Measurements from ENCODE around the gene ARL5A. TPM values are rescaled to one million over a fixed set of nuclear protein-coding genes. Genes with fewer than 3 reads are reported as not detected.

Gene ARL5A
- total and polyA plus RNA-seq, 9 donors: 11.6 to 41.4 (median 33.3) TPM

DNA sequence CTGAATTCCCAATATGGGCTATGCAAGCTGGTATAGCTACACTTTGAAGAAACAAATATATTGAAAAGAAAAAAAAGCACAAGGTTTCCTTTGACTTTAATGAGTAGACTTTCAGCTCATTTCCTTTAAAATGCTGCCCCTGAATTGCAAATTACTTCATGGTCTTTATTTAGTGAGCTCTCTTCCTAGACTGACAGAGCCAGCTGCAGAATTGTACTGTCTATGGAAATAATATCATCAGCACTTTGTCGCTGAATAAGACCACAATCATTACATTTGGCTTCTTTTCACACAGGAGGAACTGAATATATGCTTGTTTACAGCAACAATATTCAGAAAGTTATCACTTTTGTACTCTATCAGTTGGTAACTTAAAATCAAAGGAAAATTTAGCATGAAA, 41.7 kb downstream of the ARL5A start:
- WGBS, 3 donors: 73 to 83% (median 79%) methylated on average over 1 of the region's 1 CpG
- H3K27ac ChIP-seq: no peak overlapping the region
- TF ChIP-seq, protein P1, sequence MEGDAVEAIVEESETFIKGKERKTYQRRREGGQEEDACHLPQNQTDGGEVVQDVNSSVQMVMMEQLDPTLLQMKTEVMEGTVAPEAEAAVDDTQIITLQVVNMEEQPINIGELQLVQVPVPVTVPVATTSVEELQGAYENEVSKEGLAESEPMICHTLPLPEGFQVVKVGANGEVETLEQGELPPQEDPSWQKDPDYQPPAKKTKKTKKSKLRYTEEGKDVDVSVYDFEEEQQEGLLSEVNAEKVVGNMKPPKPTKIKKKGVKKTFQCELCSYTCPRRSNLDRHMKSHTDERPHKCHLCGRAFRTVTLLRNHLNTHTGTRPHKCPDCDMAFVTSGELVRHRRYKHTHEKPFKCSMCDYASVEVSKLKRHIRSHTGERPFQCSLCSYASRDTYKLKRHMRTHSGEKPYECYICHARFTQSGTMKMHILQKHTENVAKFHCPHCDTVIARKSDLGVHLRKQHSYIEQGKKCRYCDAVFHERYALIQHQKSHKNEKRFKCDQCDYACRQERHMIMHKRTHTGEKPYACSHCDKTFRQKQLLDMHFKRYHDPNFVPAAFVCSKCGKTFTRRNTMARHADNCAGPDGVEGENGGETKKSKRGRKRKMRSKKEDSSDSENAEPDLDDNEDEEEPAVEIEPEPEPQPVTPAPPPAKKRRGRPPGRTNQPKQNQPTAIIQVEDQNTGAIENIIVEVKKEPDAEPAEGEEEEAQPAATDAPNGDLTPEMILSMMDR (IDR thresholded peaks at IDR 0.05): no peak
- TF ChIP-seq POLR2A (IDR thresholded peaks at IDR 0.05) (no peak), EP300 (IDR thresholded peaks at IDR 0.05) (no peak)
- intact Hi-C loops (cut with DNase I): no loop called here
- H3K9me3 ChIP-seq: no peaks in the 10 kb centered on the region
- H3K27me3 ChIP-seq: no peaks in the 10 kb centered on the region
- H3K4me3 ChIP-seq: no peak overlapping the region
- no peaks in the 10 kb centered on the region for H3K4me1 ChIP-seq (ENCODE audit: insufficient read depth)
- no peaks in the 10 kb centered on the region for H3K36me3 ChIP-seq
- DNase-seq: no peak

DNA sequence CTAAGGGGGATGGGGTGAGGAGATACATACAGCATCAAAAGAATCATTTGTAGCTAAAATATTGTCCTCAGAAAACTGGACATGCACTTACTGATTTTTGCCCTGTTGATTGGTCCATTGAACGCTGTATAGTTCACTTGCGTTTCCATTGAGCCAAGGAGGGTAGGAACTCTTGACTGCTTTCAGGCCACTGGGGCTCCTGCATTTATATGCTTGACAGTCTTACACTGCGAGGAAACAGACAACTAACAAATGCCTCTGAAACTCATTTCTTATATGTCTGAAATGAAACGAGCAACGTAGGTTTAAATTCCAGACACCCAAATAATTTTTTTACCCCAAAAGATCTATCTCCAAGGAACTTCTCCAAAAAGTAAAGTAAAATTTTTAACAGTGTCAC, 42.1 kb downstream of the ARL5A start:
- WGBS, 3 donors: 96 to 97% (median 97%) methylated on average over 5 of the region's 5 CpGs
- Histone ChIP-seq H3K36me3 (no peaks in the 10 kb centered on the region), H3K9me3 (no peaks in the 10 kb centered on the region), H3K4me3 (no peak overlapping the region), H3K27me3 (no peaks in the 10 kb centered on the region), H3K27ac (no peak overlapping the region), H3K4me1 (ENCODE audit: insufficient read depth) (no peaks in the 10 kb centered on the region)
- intact Hi-C loops (cut with DNase I): no loop called here
- DNase-seq: no peak
- TF ChIP-seq EP300 (IDR thresholded peaks at IDR 0.05): no peak
- TF ChIP-seq POLR2A (IDR thresholded peaks at IDR 0.05): no peak
- TF ChIP-seq, protein P1 (IDR thresholded peaks at IDR 0.05): no peak

DNA sequence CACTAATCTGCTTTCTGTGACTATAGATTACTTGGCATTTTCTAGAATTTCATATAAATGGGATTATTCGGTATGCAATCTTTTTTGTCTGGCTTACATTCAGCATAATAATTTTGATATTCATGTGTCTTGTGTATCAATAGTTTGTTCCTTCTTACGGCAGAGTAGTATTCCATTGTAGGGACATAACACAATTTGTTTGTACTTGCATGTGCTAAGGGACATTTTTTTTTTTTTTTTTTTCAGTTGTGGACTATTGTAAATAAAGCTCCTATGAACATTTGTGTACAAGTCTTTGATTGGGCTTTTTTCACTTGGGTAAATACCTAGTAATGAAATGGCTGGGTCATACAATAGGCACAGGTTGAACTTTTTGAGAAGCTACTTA, 45.1 kb downstream of the ARL5A start:
- H3K9me3 ChIP-seq: no peaks in the 10 kb centered on the region
- no peak overlapping the region for H3K27ac ChIP-seq
- no peaks in the 10 kb centered on the region for H3K36me3 ChIP-seq
- no peak for DNase-seq
- no peaks in the 10 kb centered on the region for H3K27me3 ChIP-seq
- TF ChIP-seq POLR2A (IDR thresholded peaks at IDR 0.05) (no peak), EP300 (IDR thresholded peaks at IDR 0.05) (no peak)
- TF ChIP-seq, protein P1 (IDR thresholded peaks at IDR 0.05): no peak
- intact Hi-C loops (cut with DNase I): no loop called here
- 96 to 97% (median 96%) methylated on average over 2 of the region's 2 CpGs for WGBS, 3 donors
- no peak overlapping the region for H3K4me3 ChIP-seq
- no peaks in the 10 kb centered on the region for H3K4me1 ChIP-seq (ENCODE audit: insufficient read depth)

DNA sequence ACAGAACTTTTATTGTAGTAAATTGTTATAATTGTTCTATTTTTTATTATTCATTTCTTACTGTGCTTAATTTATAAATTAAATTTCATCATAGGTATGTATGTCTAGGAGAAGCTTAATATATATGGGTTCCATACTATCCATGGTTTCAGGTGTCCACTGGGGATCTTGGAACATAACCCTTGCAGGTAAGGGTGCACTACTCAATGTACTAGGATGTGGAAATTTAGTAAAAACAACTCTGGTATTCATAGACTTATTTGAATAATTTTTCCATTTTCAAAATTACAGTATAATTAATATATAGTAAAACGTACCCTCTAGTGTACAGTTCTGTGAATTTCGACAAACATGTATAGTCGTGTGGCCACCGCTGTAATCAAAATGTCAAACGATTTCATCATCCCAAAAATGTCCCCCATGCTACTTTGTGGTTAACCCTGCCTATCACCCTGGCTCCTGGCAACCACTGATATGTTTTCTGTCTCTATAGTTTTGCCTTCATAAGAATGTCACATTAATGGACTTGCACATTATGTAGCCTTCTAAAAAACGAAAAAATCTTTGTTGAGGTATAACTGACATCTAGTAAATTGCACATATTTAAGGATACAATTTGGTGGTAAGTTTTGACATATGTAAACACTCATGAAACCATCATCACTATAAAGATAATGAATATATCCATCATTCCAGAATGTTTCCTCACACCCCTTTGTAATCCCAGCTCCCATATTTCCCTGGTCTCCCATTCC, 45.7 kb downstream of the ARL5A start:
- no peak overlapping the region for H3K4me3 ChIP-seq
- DNase-seq: no peak
- no peaks in the 10 kb centered on the region for H3K9me3 ChIP-seq
- TF ChIP-seq EP300 (IDR thresholded peaks at IDR 0.05): no peak
- no peak for TF ChIP-seq POLR2A (IDR thresholded peaks at IDR 0.05)
- TF ChIP-seq, protein P1 (IDR thresholded peaks at IDR 0.05): no peak
- H3K4me1 ChIP-seq (ENCODE audit: insufficient read depth): no peaks in the 10 kb centered on the region
- H3K36me3 ChIP-seq: no peaks in the 10 kb centered on the region
- no peak overlapping the region for H3K27ac ChIP-seq
- 89 to 91% (median 90%) methylated on average over 6 of the region's 6 CpGs for WGBS, 3 donors
- intact Hi-C loops (cut with DNase I): no loop called here
- H3K27me3 ChIP-seq: no peaks in the 10 kb centered on the region

Data from ovary (tissue), 9 donors.